ENCODE data around the gene TJP2. TPM values are rescaled to one million over a fixed set of nuclear protein-coding genes. Genes with fewer than 3 reads are reported as not detected.

The TJP2 gene
- polyA plus RNA-seq, 1 donor from 2014 or later, result 0.81 TPM

DNA sequence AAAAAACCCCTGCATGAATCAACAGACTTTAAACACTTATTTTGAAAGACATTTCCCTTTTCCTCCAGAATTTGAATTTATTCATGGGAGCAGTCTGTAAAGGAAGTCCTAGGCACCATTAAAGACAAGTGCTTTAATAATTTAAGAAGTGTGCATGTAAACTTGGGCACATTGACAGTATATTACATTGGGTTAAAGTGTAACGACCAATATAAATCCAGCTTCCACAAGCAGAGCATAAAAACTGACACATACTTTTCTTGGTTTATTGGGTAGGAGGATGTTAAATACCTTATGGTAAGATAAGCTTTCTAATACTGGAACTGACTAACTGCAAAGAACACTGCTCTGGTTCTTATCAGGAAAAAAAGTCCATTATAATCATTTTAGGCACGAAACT, 149.8 kb downstream of the TJP2 start:
- no peak overlapping the region for H3K27ac Mint-ChIP-seq
- H3K27me3 Mint-ChIP-seq, result peaks cover 35% of the 10 kb centered on the region
- no peaks in the 10 kb centered on the region for H3K9me3 Mint-ChIP-seq
- peaks cover 0 to 7% (median 7%) of the 10 kb centered on the region in 3 donors for H3K4me1 Mint-ChIP-seq
- H3K36me3 Mint-ChIP-seq, result no peaks in the 10 kb centered on the region
- H3K4me3 Mint-ChIP-seq, result peak overlapping the region in 1 of 4 donors; percentile 60

Other genes with a start within 250 kb of the TJP2 start
- gene PRKACG, start 160.2 kb upstream of the TJP2 start, polyA plus RNA-seq, result not detected
- gene FXN, start 138.5 kb upstream of the TJP2 start, polyA plus RNA-seq, result 44.7 TPM
- not detected for gene ENTREP1, start 150.9 kb downstream of the TJP2 start, polyA plus RNA-seq

Measured in IgD-negative memory B cell (primary cell).